HG03558 (cell line): ENCODE results near the gene DUSP18.
"Not testable (repeated sequence)": the region's sequence is repeated elsewhere in the genome, so short reads cannot be mapped to it uniquely, and the experiment has no call there.

Experiments used
- ATAC-seq: cut with Tn5 transposase; IDR thresholded peaks from one replicate; pipeline ENCODE4 v1.9.1; 2021; ENCODE audit warnings: moderate number of reproducible peaks; ENCODE audit not compliant: unreplicated experiment; ENCODE audit errors: extremely low read depth

The DUSP18 gene

DNA sequence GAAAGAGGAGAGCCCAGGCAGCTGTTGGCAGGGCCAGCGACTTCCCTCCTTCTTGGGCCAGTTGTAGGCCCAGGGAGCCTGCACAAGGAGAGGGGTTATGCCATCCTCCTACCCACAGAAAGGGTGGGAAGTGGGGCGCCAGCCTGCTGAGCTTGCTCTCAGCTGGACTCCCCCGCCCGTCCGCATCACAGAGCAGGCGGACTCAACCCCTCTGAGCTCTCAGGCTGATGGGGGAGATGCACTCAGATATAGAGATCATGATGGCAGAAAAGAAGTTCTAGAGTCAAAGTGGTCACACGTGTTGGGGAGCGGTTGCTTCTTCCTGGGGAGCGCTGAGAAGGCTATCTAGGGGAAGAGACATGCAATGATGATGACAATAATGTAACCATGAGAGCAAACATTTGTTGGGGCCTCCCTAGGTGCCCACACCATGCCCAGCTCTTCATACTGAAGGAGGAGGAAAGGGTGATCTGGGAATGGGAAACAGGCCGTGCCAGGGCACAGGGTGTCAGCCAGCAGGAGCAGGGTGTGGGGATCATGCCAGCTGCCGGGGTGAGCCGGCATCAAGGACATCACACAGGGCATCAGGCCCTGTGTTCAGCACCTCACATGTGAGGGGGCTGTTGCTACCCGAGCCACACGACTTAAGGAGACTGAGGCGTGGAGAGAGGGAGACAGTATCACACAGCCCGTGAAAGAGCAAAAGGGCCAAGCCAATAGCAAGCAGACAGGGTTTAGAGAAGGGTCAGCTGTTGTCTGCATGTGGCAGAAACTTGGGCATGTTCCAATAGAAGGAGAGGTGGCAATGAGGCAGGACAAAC lies 24.4 kb downstream of the DUSP18 start:
- ATAC-seq: no peak

- no peak for ATAC-seq
Measured at GRCh38 chr22:30640839-30641430, 26.7 kb downstream of the DUSP18 start.

- no peak for ATAC-seq
Measured at GRCh38 chr22:30640361-30640760, 27.3 kb downstream of the DUSP18 start.

GRCh38 chr22:30637701-30638114 lies 30.0 kb downstream of the DUSP18 start:
- no peak for ATAC-seq

- ATAC-seq: no peak
Measured at GRCh38 chr22:30636226-30637077, 31.2 kb downstream of the DUSP18 start.

- no peak for ATAC-seq
Measured at GRCh38 chr22:30635273-30636225, 32.1 kb downstream of the DUSP18 start, which contains the start of gene SLC35E4. SLC35E4 (plus strand) TSS chr22:30635781; CDS start chr22:30636451, 670 bp downstream.

- ATAC-seq: no peak
Measured at GRCh38 chr22:30634471-30635233, 33.0 kb downstream of the DUSP18 start.

GRCh38 chr22:30631469-30631868 lies 36.2 kb downstream of the DUSP18 start:
- ATAC-seq: not testable (repeated sequence)

- ATAC-seq: no peak
Measured at GRCh38 chr22:30628491-30628890, 39.2 kb downstream of the DUSP18 start.

GRCh38 chr22:30627471-30627870 lies 40.2 kb downstream of the DUSP18 start:
- ATAC-seq: no peak

DNA sequence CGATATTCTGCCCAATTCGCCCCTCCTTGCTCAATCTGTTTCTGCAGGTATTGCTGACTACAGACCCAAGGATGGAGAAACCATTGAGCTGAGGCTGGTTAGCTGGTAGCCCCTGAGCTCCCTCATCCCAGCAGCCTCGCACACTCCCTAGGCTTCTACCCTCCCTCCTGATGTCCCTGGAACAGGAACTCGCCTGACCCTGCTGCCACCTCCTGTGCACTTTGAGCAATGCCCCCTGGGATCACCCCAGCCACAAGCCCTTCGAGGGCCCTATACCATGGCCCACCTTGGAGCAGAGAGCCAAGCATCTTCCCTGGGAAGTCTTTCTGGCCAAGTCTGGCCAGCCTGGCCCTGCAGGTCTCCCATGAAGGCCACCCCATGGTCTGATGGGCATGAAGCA lies 41.3 kb downstream of the DUSP18 start:
- no peak for ATAC-seq

DNA sequence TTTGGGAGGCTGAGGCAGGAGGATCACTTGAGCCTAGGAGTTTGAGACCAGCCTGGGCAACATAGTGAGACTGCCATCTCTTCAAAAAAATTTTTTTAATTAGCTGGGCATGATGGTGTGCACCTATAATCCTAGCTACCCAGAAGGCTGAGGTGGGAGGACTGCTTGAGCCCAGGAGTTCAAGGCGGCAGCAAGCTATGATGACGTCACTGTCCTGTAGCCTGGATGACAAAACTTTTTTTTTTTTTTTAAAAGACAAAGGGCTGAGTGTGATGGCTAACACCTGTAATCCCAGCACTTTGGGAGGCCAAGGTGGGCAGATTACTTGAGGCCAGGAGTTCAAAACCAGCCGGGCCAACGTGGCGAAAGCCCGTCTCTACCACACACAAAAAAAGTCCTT lies 47.8 kb downstream of the DUSP18 start:
- ATAC-seq: not testable (repeated sequence)

- no peak for ATAC-seq
Measured at GRCh38 chr22:30617819-30618218, 49.9 kb downstream of the DUSP18 start.

- no peak for ATAC-seq
Measured at GRCh38 chr22:30615543-30615954, 52.1 kb downstream of the DUSP18 start.

- no peak for ATAC-seq
Measured at GRCh38 chr22:30614879-30615278, 52.8 kb downstream of the DUSP18 start.

GRCh38 chr22:30614268-30614667 lies 53.4 kb downstream of the DUSP18 start:
- no peak for ATAC-seq

GRCh38 chr22:30612789-30613188 lies 54.9 kb downstream of the DUSP18 start:
- no peak for ATAC-seq
